Measurements from ENCODE around the gene AP2B1. TPM values are rescaled to one million over a fixed set of nuclear protein-coding genes. Genes with fewer than 3 reads are reported as not detected.

AP2B1 gene
- total RNA-seq, 3 donors from 2014 or later = 78.4 to 91.9 (median 88.5) TPM

DNA sequence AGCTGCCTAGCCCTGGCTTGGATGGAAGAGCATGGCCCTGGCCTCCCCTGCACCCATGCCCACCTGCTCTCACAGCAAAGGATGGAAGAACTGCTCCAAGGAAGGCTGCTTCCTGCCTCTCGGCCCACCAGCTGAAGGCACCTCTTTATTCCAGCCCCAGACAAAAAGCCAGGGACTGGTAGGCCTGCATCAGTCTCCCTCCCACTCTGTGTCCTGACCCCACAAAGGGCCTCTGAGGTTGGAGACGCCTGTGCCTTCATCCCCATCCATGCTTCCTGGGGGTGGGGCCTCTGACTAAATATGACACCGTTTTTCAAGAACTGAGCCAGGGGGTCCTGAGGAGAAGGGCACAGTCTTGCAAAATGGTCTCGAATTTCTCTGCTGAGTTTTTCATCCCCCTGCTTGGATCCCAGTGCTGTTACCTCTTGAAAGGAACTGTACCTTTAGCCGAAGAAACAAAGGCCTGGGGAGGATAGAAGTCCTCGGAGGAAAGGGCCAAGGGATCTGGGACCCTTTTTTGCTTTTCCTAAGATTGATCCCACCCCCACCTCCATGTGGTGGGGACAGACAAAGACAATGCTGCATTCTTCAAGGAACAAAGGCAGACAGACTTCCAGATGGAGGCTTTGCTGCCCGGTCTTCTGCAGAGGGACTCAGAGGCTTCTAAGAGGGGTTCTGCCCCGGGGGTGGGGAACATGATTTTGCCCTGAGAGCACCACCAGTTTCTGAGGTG is 178.8 kb downstream of the AP2B1 start:
- no peaks in the 10 kb centered on the region for H3K36me3 ChIP-seq
- H3K27ac ChIP-seq = no peak overlapping the region
- no peaks in the 10 kb centered on the region for H3K27me3 ChIP-seq
- no peaks in the 10 kb centered on the region for H3K9me3 ChIP-seq
- intact Hi-C loops (cut with DNase I; ENCODE audit: low total_unique reads) = loop anchor here (5.0 kb wide), 1 partner anchor 41 kb away; the partner anchor contains the start of gene TAF15
- TF ChIP-seq, protein P1, sequence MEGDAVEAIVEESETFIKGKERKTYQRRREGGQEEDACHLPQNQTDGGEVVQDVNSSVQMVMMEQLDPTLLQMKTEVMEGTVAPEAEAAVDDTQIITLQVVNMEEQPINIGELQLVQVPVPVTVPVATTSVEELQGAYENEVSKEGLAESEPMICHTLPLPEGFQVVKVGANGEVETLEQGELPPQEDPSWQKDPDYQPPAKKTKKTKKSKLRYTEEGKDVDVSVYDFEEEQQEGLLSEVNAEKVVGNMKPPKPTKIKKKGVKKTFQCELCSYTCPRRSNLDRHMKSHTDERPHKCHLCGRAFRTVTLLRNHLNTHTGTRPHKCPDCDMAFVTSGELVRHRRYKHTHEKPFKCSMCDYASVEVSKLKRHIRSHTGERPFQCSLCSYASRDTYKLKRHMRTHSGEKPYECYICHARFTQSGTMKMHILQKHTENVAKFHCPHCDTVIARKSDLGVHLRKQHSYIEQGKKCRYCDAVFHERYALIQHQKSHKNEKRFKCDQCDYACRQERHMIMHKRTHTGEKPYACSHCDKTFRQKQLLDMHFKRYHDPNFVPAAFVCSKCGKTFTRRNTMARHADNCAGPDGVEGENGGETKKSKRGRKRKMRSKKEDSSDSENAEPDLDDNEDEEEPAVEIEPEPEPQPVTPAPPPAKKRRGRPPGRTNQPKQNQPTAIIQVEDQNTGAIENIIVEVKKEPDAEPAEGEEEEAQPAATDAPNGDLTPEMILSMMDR (IDR thresholded peaks at IDR 0.05) = no peak
- DNase-seq (ENCODE audit: low spot score in 2 of 2) = no peak
- H3K4me3 ChIP-seq = no peak overlapping the region
- no peaks in the 10 kb centered on the region for H3K4me1 ChIP-seq

DNA sequence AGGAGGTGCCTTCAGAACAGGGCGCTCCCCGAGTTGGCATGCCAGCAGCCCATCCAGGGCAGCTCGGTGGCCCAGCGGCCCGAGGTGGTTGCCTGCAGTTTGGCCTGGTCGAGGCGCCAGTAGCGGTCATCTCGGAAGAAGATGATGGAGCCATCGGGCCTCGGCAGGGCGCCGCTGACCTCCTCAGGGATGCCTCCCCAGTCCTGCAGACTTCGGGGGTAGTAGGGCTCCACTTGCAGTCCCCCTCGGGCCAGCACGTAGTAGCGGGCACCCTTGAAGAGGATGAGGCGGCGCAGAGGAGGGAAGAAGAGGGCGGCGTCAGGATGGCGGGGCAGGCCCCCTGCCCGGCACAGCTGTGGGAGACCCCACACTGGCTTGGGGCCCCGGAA is 179.4 kb downstream of the AP2B1 start:
- H3K27ac ChIP-seq = no peak overlapping the region
- intact Hi-C loops (cut with DNase I; ENCODE audit: low total_unique reads) = loop anchor here (5.0 kb wide), 1 partner anchor 41 kb away; the partner anchor contains the start of gene TAF15
- H3K4me3 ChIP-seq = no peak overlapping the region
- no peaks in the 10 kb centered on the region for H3K27me3 ChIP-seq
- no peaks in the 10 kb centered on the region for H3K4me1 ChIP-seq
- no peak for DNase-seq (ENCODE audit: low spot score in 2 of 2)
- TF ChIP-seq POLR2A (IDR thresholded peaks at IDR 0.05) (no peak), POLR2AphosphoS5 (IDR thresholded peaks at IDR 0.05) (no peak)
- H3K36me3 ChIP-seq = no peaks in the 10 kb centered on the region
- H3K9me3 ChIP-seq = no peaks in the 10 kb centered on the region

DNA sequence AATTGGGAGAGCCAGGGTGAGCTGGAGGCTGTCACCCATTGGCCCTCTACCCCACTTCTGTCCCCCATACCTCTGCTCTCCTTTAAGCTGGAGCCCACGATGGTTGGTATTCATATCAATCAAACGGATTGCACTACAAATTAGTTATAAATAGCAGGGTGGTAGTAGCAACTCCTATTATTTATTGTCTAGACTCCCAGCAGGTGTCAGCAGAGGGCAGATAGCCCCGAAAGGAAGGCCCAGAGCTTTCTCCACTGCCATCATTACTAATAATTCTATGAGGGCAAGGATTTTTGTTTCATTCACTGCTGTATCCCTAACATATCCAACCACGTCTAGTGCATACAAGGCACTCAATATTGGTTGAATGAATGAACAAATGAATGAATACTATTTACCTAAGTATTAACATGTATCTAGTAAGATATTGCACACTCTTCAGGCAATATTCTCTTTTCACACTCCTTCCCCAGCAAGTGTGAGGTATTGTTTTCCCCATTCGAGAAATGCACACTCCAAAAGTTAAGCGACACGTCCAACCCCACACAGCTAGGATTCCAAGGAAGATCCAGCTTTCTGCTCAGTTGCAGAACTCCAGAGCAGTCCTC is 179.9 kb downstream of the AP2B1 start:
- TF ChIP-seq, protein P1 (IDR thresholded peaks at IDR 0.05) = peak in 2 of 3 donors; percentile 38 to 40
- TF ChIP-seq POLR2AphosphoS5 (IDR thresholded peaks at IDR 0.05) = no peak
- intact Hi-C loops (cut with DNase I; ENCODE audit: low total_unique reads) = loop anchor here (5.0 kb wide), 1 partner anchor 40 kb away; the partner anchor contains the start of gene TAF15
- H3K27me3 ChIP-seq = no peaks in the 10 kb centered on the region
- H3K27ac ChIP-seq = no peak overlapping the region
- no peak overlapping the region for H3K4me3 ChIP-seq
- no peak for DNase-seq (ENCODE audit: low spot score in 2 of 2)
- H3K36me3 ChIP-seq = no peaks in the 10 kb centered on the region
- no peaks in the 10 kb centered on the region for H3K4me1 ChIP-seq
- H3K9me3 ChIP-seq = no peaks in the 10 kb centered on the region

DNA sequence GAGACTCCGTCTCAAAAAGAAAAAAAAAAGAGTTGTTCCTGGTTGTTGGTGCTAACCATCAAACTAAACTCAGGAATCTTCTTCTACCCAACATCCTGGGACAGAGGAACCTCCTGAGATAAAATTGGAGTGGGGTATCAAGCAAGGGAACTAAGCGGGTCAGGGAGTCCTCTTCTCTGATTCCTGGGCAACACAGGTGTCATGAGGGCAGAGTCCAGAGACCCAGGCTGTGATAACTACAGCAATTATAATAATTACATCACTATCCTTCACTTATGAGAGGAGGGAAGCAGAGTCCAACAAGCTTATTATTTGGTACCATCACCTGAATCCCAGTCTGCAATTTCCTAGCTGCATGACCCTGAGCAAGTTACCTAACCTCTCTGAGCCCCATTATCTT is 181.7 kb downstream of the AP2B1 start:
- H3K36me3 ChIP-seq = no peaks in the 10 kb centered on the region
- no peak overlapping the region for H3K4me3 ChIP-seq
- intact Hi-C loops (cut with DNase I; ENCODE audit: low total_unique reads) = loop anchor here (5.0 kb wide), 1 partner anchor 39 kb away; the partner anchor contains the start of gene TAF15
- H3K27me3 ChIP-seq = no peaks in the 10 kb centered on the region
- no peaks in the 10 kb centered on the region for H3K4me1 ChIP-seq
- no peaks in the 10 kb centered on the region for H3K9me3 ChIP-seq
- no peak for TF ChIP-seq POLR2A (IDR thresholded peaks at IDR 0.05)
- TF ChIP-seq, protein P1 (IDR thresholded peaks at IDR 0.05) = no peak
- no peak for TF ChIP-seq POLR2AphosphoS5 (IDR thresholded peaks at IDR 0.05)
- no peak for DNase-seq (ENCODE audit: low spot score in 2 of 2)
- H3K27ac ChIP-seq = no peak overlapping the region

DNA sequence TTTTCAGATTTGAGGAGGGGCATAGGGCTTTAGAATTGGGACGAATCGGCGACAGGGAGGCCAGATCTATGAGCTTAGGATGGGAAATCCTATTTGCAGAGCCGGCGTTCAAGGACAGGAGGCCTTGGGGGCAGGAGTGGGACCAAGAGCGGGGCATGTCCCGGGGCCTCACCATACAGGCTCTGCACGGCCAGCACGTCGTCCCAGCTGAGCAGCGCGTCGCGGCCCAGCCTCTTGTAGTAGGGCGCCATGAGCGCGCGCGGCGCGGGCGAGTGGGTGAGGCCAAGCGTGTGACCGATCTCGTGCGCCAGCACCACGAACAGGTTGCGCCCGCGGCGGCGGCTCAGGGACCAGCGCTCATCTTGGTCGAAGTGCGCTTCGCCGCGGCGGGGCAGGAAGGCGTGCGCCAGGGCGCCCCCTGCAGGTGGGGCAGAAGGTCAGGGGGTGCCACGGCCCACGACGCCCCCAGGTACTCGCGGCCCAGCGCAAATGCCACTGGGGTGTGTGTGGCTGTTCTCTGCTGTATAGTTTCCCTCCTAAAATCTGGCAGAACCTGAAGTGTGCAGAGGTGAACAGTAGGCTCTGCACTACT is 182.9 kb downstream of the AP2B1 start:
- Histone ChIP-seq H3K27ac (no peak overlapping the region), H3K36me3 (no peaks in the 10 kb centered on the region), H3K4me1 (no peaks in the 10 kb centered on the region), H3K27me3 (no peaks in the 10 kb centered on the region), H3K4me3 (no peak overlapping the region), H3K9me3 (no peaks in the 10 kb centered on the region)
- intact Hi-C loops (cut with DNase I; ENCODE audit: low total_unique reads) = loop anchor here (5.0 kb wide), 1 partner anchor 37 kb away; the partner anchor contains the start of gene TAF15
- no peak for DNase-seq (ENCODE audit: low spot score in 2 of 2)
- TF ChIP-seq, protein P1 (IDR thresholded peaks at IDR 0.05) = no peak
- TF ChIP-seq POLR2AphosphoS5 (IDR thresholded peaks at IDR 0.05) (no peak), POLR2A (IDR thresholded peaks at IDR 0.05) (no peak)
